ENCODE data around the gene GALNTL6.

DNA sequence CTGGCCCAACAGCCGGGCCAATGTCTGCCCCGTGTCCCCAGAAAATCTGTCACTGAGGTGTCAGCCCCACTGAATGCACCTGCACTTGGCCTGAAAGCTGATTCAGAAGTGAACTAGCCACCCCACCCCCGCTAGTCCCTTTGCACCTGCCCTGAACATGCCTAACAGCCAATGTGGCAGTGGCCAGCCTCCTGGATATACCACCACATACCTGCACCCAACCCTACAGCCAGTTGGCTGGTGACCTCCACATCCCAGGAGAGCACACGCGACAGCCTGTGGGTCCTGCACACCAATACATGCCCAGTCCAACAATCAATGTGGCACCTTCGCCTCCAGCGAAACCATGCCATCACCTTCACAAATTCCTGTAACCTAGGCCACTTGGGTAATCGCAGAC lies 116.7 kb downstream of the GALNTL6 start:
- TF ChIP-seq CTCF (IDR thresholded peaks at IDR 0.05) (no peak), POLR2A (IDR thresholded peaks at IDR 0.05) (no peak)

Data from testis (tissue), 2 donors.